Prostate gland (tissue), 2 donors: Measurements from ENCODE around the gene RHOT2.

ENCODE experiments used
- CTCF ChIP-seq, 4 experiments: fragments of 200-600 bp in 2 of 4; fragments of 450-650 bp in 2 of 4; sonication (generic) in 2 of 4; IDR thresholded peaks; 1 replicate in 3 of 4; 2 replicates in 1 of 4; pipeline ENCODE4 v1.5.1; 2016 to 2019; ENCODE audit warnings: antibody characterized with exemption in 4 of 4, mild to moderate bottlenecking in 2 of 4, moderate library complexity in 2 of 4
- POLR2A ChIP-seq: fragments of 450-650 bp; IDR thresholded peaks from one replicate; pipeline ENCODE4 v1.6.1; 2016; ENCODE audit warnings: antibody characterized with exemption, mild to moderate bottlenecking
- POLR2AphosphoS5 ChIP-seq: sonication (generic); formaldehyde crosslinking; IDR thresholded peaks from one replicate; pipeline ENCODE4 v1.6.1; 2017; ENCODE audit warnings: antibody characterized with exemption

GRCh38 chr16:626787-627453, 41.0 kb upstream of the RHOT2 start:
- no peak for TF ChIP-seq CTCF (IDR thresholded peaks at IDR 0.05)
- no peak for TF ChIP-seq POLR2A
- TF ChIP-seq POLR2AphosphoS5 = no peak
